Stimulated activated effector memory CD8-positive, alpha-beta T cell treated with anti-CD3 and anti-CD28 coated beads, Interleukin-12 subunit alpha, Interleukin-12 subunit beta, amount 100 ng/mL, for 72 hours (primary cell): ENCODE results near the gene MAP7D3.

Experiments
- ATAC-seq: fragments of 150-1000 bp; cut with Tn5 transposase; 2 replicates; pipeline ENCODE4 v1.10.0; 2021
- DNase-seq, 2 donors: peaks; one replicate each; pipeline ENCODE4 v3.0.0; 2021 to 2022; ENCODE audit warnings: low spot score in 2 of 2
- H3K27ac Mint-ChIP-seq: one replicate; pipeline ENCODE4 v1.8.0; 2022; ENCODE audit warnings: mild to moderate bottlenecking, mixed read lengths
- H3K36me3 Mint-ChIP-seq: one replicate; pipeline ENCODE4 v1.8.0; 2022; ENCODE audit warnings: mild to moderate bottlenecking, mixed read lengths
- H3K4me1 Mint-ChIP-seq: one replicate; pipeline ENCODE4 v1.8.0; 2022; ENCODE audit warnings: mixed read lengths
- H3K4me3 Mint-ChIP-seq: one replicate; pipeline ENCODE4 v1.8.0; 2022; ENCODE audit warnings: mild to moderate bottlenecking, mixed read lengths
- H3K9me3 Mint-ChIP-seq: one replicate; pipeline ENCODE4 v1.8.0; 2022; ENCODE audit warnings: mixed read lengths

MAP7D3 gene

DNA sequence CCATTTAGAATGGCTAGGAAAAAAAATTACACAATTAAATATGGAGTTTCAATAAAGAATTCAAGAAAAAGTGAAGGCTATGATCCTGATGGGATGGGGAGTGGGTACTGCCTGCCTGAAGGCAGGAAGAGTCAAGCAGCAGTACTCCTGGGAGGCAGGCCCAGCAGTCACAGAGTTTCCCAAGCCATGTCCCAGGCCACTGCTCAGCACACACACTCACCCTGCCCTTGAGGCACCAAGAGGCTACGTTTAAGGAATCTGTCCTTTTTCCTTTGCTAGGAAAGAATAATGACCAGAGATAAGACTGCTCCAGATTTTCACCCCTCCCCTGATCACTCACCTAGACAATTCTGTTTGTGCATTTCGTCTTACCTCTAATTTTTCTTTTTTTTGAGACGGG, 30.2 kb downstream of the MAP7D3 start:
- Mint-ChIP-seq H3K9me3 (no peaks in the 10 kb centered on the region), H3K4me3 (no peak overlapping the region), H3K27ac (no peak overlapping the region), H3K36me3 (peaks cover 86% of the 10 kb centered on the region), H3K4me1 (no peaks in the 10 kb centered on the region)
- no peak for DNase-seq
- no peak for ATAC-seq

- ATAC-seq (no peak), DNase-seq (no peak)
- Mint-ChIP-seq H3K4me1 (no peaks in the 10 kb centered on the region), H3K4me3 (no peak overlapping the region), H3K36me3 (peaks cover 86% of the 10 kb centered on the region), H3K9me3 (no peaks in the 10 kb centered on the region), H3K27ac (no peak overlapping the region)
Observed at GRCh38 chrX:136220540-136220939, 30.7 kb downstream of the MAP7D3 start.

DNA sequence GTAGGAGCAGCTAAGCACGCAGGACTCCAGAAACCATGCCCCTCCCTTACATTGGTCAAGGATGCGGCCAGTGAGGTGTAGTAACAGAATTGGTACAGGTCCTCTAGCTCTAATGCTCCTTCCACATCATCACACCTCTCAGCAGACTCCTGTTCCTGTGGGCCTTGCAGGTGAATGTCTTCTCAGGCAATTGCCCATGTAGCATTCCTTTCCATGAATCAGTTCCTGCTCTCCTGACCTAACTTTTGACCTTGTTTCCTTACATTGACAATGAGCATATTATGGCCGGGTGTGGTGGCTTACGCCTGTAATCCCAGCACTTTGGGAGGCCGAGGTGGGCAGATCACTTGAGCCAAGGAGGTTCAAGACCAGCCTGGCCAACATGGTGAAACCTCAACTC, 31.3 kb downstream of the MAP7D3 start:
- Mint-ChIP-seq H3K27ac (no peak overlapping the region), H3K4me3 (no peak overlapping the region), H3K36me3 (peaks cover 81% of the 10 kb centered on the region), H3K9me3 (no peaks in the 10 kb centered on the region), H3K4me1 (no peaks in the 10 kb centered on the region)
- no peak for DNase-seq
- ATAC-seq: no peak

- no peak overlapping the region for H3K4me3 Mint-ChIP-seq
- no peaks in the 10 kb centered on the region for H3K9me3 Mint-ChIP-seq
- H3K27ac Mint-ChIP-seq: no peak overlapping the region
- H3K36me3 Mint-ChIP-seq: peaks cover 42% of the 10 kb centered on the region
- ATAC-seq (no peak), DNase-seq (no peak)
- H3K4me1 Mint-ChIP-seq: no peaks in the 10 kb centered on the region
Observed at GRCh38 chrX:136215559-136215958, 35.6 kb downstream of the MAP7D3 start.

GRCh38 chrX:136214551-136214950, 36.6 kb downstream of the MAP7D3 start:
- Mint-ChIP-seq H3K4me3 (no peak overlapping the region), H3K27ac (no peak overlapping the region), H3K36me3 (peaks cover 33% of the 10 kb centered on the region), H3K9me3 (no peaks in the 10 kb centered on the region), H3K4me1 (no peaks in the 10 kb centered on the region)
- no peak for ATAC-seq
- no peak for DNase-seq

DNA sequence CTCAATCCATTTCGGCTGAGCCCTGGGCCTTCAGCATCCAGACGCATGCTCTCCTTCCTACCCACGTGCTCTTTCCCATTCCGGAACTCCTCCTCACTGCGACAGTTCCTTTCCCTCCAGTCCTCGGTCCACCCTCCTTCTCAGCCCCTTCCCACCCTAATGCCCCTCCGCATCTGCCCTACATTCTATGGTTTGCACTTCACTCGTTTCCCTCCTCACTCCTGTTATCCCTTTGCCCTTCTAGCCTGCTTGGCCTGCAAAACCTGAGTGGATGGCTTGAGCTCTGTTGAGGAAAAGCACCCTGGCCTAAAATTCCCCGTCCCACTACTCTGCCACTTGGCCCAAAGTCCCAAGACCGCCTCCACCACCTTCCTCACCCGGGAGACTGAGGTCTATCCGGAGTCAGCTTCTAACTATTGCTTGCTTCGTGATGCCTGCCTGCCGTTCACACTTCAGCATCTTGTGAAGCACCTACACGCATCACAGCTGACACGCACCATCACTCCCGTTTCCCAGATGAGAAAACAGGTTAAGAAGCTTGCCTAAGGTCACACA, 38.6 kb downstream of the MAP7D3 start:
- H3K9me3 Mint-ChIP-seq: no peaks in the 10 kb centered on the region
- no peak overlapping the region for H3K27ac Mint-ChIP-seq
- H3K36me3 Mint-ChIP-seq: peaks cover 18% of the 10 kb centered on the region
- DNase-seq (no peak), ATAC-seq (no peak)
- H3K4me1 Mint-ChIP-seq: no peaks in the 10 kb centered on the region
- H3K4me3 Mint-ChIP-seq: no peak overlapping the region

GRCh38 chrX:136211766-136212556, 39.2 kb downstream of the MAP7D3 start:
- Mint-ChIP-seq H3K27ac (no peak overlapping the region), H3K36me3 (peaks cover 16% of the 10 kb centered on the region), H3K4me1 (no peaks in the 10 kb centered on the region), H3K4me3 (no peak overlapping the region), H3K9me3 (no peaks in the 10 kb centered on the region)
- ATAC-seq (no peak), DNase-seq (no peak)

- no peaks in the 10 kb centered on the region for H3K9me3 Mint-ChIP-seq
- H3K4me1 Mint-ChIP-seq: no peaks in the 10 kb centered on the region
- H3K27ac Mint-ChIP-seq: no peak overlapping the region
- H3K36me3 Mint-ChIP-seq: peaks cover 10% of the 10 kb centered on the region
- no peak for DNase-seq
- no peak overlapping the region for H3K4me3 Mint-ChIP-seq
- no peak for ATAC-seq
Observed at GRCh38 chrX:136210806-136211205, 40.4 kb downstream of the MAP7D3 start.

DNA sequence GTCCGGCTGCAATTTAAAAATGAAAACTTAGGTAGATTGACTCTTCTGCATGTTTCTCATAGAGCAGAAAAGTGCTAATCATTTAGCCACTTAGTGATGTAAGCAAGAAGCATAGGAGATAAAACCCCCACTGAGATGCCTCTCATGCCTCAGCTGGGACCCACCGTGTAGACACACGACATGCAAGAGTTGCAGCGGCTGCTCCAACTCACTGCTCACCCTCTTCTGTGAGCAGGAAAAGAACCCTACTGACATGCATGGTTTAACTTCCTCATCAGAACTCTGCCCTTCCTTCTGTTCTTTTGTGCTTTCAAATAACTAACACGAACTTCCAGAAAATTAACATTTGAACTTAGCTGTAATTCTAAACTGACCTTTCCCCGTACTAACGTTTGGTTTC, 41.0 kb downstream of the MAP7D3 start:
- H3K9me3 Mint-ChIP-seq: no peaks in the 10 kb centered on the region
- no peak for ATAC-seq
- H3K27ac Mint-ChIP-seq: no peak overlapping the region
- no peak for DNase-seq
- H3K36me3 Mint-ChIP-seq: peaks cover 6% of the 10 kb centered on the region
- no peaks in the 10 kb centered on the region for H3K4me1 Mint-ChIP-seq
- no peak overlapping the region for H3K4me3 Mint-ChIP-seq

GRCh38 chrX:136209751-136210150, 41.4 kb downstream of the MAP7D3 start:
- DNase-seq (no peak), ATAC-seq (no peak)
- Mint-ChIP-seq H3K4me1 (peaks cover 4% of the 10 kb centered on the region), H3K9me3 (no peaks in the 10 kb centered on the region), H3K27ac (no peak overlapping the region), H3K36me3 (peaks cover 6% of the 10 kb centered on the region), H3K4me3 (no peak overlapping the region)

DNA sequence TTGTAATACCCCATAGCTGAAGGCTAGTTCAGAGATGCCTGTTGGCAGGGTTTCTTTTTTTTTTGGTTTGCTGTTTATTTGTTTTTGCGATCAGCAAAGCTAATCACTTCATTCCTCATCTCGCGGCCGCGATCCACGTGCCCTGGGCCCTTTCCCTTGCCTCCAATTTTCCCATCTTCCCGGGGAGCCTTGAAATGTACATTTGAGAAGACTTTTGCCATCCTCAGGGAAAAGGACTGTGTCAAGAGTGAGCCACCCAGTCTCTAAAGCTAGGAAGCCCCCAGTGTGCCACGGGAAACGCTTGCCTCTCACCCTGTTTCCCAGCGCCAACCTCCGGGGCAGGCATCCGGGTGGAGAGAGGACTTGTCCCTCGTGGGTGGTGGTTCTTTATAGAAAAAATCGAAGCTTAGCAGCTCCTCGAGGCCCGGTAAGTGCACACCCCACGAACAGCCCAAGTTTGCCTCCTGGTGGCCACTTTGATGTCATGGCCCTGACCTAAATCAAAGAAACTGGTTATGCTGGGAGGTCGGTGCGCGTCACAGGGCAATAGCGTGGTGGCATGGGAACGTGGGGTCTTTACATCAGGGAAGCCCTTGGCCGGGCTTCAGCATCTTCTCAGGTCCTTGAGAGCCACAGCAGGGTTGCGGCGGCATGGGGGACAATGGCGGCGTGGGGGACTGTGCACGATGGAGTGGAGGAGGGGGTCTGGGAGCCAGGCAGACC, 42.0 kb downstream of the MAP7D3 start:
- no peaks in the 10 kb centered on the region for H3K9me3 Mint-ChIP-seq
- no peak overlapping the region for H3K27ac Mint-ChIP-seq
- no peak overlapping the region for H3K4me3 Mint-ChIP-seq
- H3K36me3 Mint-ChIP-seq: peaks cover 6% of the 10 kb centered on the region
- H3K4me1 Mint-ChIP-seq: peaks cover 9% of the 10 kb centered on the region
- peak; percentile 37 for ATAC-seq
- no peak for DNase-seq

GRCh38 chrX:136207546-136207945, 43.7 kb downstream of the MAP7D3 start:
- ATAC-seq (no peak), DNase-seq (no peak)
- H3K9me3 Mint-ChIP-seq: no peaks in the 10 kb centered on the region
- H3K27ac Mint-ChIP-seq: no peak overlapping the region
- peaks cover 6% of the 10 kb centered on the region for H3K36me3 Mint-ChIP-seq
- no peak overlapping the region for H3K4me3 Mint-ChIP-seq
- peaks cover 13% of the 10 kb centered on the region for H3K4me1 Mint-ChIP-seq

GRCh38 chrX:136206916-136207315, 44.3 kb downstream of the MAP7D3 start:
- peaks cover 13% of the 10 kb centered on the region for H3K4me1 Mint-ChIP-seq
- H3K27ac Mint-ChIP-seq: no peak overlapping the region
- H3K4me3 Mint-ChIP-seq: no peak overlapping the region
- peaks cover 6% of the 10 kb centered on the region for H3K36me3 Mint-ChIP-seq
- H3K9me3 Mint-ChIP-seq: no peaks in the 10 kb centered on the region
- ATAC-seq (no peak), DNase-seq (no peak)

- H3K27ac Mint-ChIP-seq: peak overlapping the region; percentile 21
Observed at GRCh38 chrX:136205882-136206380, 45.3 kb downstream of the MAP7D3 start.

GRCh38 chrX:136204571-136204970, 46.6 kb downstream of the MAP7D3 start:
- no peak for DNase-seq
- Mint-ChIP-seq H3K4me1 (peaks cover 13% of the 10 kb centered on the region), H3K4me3 (no peak overlapping the region), H3K27ac (peak overlapping the region; percentile 54), H3K9me3 (no peaks in the 10 kb centered on the region), H3K36me3 (peaks cover 4% of the 10 kb centered on the region)
- ATAC-seq: peak; percentile 64

More at GRCh38 chrX:136205882-136206380, 45.3 kb downstream of the MAP7D3 start:
- DNase-seq: no peak
- H3K4me1 Mint-ChIP-seq: peaks cover 13% of the 10 kb centered on the region
- no peak for ATAC-seq
- H3K36me3 Mint-ChIP-seq: peaks cover 6% of the 10 kb centered on the region
- no peak overlapping the region for H3K4me3 Mint-ChIP-seq
- H3K9me3 Mint-ChIP-seq: no peaks in the 10 kb centered on the region

DNA sequence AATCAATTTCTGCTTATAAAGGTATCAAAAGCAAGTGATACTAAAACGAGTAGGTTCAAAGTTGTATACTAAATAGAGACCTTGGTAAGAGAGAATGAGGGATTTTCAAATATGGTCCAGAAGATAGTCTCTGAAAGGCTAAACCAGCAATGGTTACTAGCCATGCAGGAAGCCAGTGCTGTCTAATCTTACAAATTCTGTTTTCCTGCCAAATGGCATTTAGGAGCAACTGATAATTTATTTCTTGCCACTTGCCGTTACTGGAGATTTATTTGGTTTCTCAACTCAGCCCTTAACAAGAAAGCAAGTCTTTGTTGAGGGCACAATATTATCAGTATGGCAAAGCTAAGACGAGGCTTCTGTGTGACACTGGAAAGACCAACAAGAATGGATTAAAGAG, 47.2 kb downstream of the MAP7D3 start:
- Mint-ChIP-seq H3K27ac (peak overlapping the region; percentile 54), H3K4me3 (no peak overlapping the region), H3K4me1 (peaks cover 13% of the 10 kb centered on the region), H3K9me3 (no peaks in the 10 kb centered on the region), H3K36me3 (no peaks in the 10 kb centered on the region)
- ATAC-seq (no peak), DNase-seq (no peak)
